ENCODE data around the gene CCDC171. TPM values are rescaled to one million over a fixed set of nuclear protein-coding genes. Genes with fewer than 3 reads are reported as not detected.

The CCDC171 gene
- 2.9 and 3.3 TPM in 2 replicates for total RNA-seq
- polyA plus RNA-seq = 0.73 and 2.2 TPM in 2 replicates

GRCh38 chr9:15552636-15553527 lies at the start of gene CCDC171:
TSS of gene CCDC171 (plus strand) at chr9:15553043. CDS start at chr9:15564089, 11,046 bp downstream.
- Histone ChIP-seq H3K79me2 (no peaks in the 10 kb centered on the region), H3K4me2 (peak within 1 kb of the TSS; percentile 87), H3K27ac (peak within 1 kb of the TSS; percentile 92), H3K9me3 (ENCODE audit: low read depth) (no peaks in the 10 kb centered on the region), H3K27me3 (peaks cover 8% of the 10 kb centered on the region), H3K9me2 (replicated peaks; ENCODE audit: insufficient read depth) (no peaks in the 10 kb centered on the region), H2AFZ (peak within 1 kb of the TSS; percentile 94), H3K36me3 (replicated peaks; ENCODE audit: insufficient read depth, low read depth) (no peaks in the 10 kb centered on the region), H3K4me3 (peak within 1 kb of the TSS; percentile 75), H4K20me1 (ENCODE audit: insufficient read depth, poor library complexity, severe bottlenecking) (no peaks in the 10 kb centered on the region), H3K4me1 (ENCODE audit: insufficient read depth) (peaks cover 3% of the 10 kb centered on the region)
- WGBS (ENCODE audit: low lambda C conversion rate, missing lambda C conversion rate) = 1% methylated on average over 56 of the region's 65 CpGs
- no peak for TF ChIP-seq EZH2 (IDR thresholded peaks at IDR 0.05; ENCODE audit: borderline replicate concordance)
- TF ChIP-seq EZH2phosphoT487 (IDR thresholded peaks at IDR 0.05; ENCODE audit: low read depth, severe bottlenecking, unreplicated experiment) = no peak
- TF ChIP-seq, protein P1, sequence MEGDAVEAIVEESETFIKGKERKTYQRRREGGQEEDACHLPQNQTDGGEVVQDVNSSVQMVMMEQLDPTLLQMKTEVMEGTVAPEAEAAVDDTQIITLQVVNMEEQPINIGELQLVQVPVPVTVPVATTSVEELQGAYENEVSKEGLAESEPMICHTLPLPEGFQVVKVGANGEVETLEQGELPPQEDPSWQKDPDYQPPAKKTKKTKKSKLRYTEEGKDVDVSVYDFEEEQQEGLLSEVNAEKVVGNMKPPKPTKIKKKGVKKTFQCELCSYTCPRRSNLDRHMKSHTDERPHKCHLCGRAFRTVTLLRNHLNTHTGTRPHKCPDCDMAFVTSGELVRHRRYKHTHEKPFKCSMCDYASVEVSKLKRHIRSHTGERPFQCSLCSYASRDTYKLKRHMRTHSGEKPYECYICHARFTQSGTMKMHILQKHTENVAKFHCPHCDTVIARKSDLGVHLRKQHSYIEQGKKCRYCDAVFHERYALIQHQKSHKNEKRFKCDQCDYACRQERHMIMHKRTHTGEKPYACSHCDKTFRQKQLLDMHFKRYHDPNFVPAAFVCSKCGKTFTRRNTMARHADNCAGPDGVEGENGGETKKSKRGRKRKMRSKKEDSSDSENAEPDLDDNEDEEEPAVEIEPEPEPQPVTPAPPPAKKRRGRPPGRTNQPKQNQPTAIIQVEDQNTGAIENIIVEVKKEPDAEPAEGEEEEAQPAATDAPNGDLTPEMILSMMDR (IDR thresholded peaks at IDR 0.05; ENCODE audit: poor library complexity) = no peak
- DNase-seq (ENCODE audit: low spot score) = peak; percentile 98

GRCh38 chr9:15505921-15506320 lies 46.9 kb upstream of the CCDC171 start:
- Histone ChIP-seq H2AFZ (no peak overlapping the region), H3K4me3 (no peak overlapping the region), H3K4me2 (no peak overlapping the region), H3K27me3 (no peaks in the 10 kb centered on the region), H3K36me3 (replicated peaks; ENCODE audit: insufficient read depth, low read depth) (no peaks in the 10 kb centered on the region), H3K4me1 (ENCODE audit: insufficient read depth) (no peaks in the 10 kb centered on the region), H3K9me3 (ENCODE audit: low read depth) (no peaks in the 10 kb centered on the region), H3K9me2 (replicated peaks; ENCODE audit: insufficient read depth) (no peaks in the 10 kb centered on the region), H3K79me2 (peaks cover 51% of the 10 kb centered on the region), H4K20me1 (ENCODE audit: insufficient read depth, poor library complexity, severe bottlenecking) (no peaks in the 10 kb centered on the region), H3K27ac (no peak overlapping the region)
- TF ChIP-seq EZH2phosphoT487 (IDR thresholded peaks at IDR 0.05; ENCODE audit: low read depth, severe bottlenecking, unreplicated experiment) (no peak), EZH2 (IDR thresholded peaks at IDR 0.05; ENCODE audit: borderline replicate concordance) (no peak)
- 96% methylated on average over 3 of the region's 3 CpGs for WGBS (ENCODE audit: low lambda C conversion rate, missing lambda C conversion rate)
- no peak for DNase-seq (ENCODE audit: low spot score)

DNA sequence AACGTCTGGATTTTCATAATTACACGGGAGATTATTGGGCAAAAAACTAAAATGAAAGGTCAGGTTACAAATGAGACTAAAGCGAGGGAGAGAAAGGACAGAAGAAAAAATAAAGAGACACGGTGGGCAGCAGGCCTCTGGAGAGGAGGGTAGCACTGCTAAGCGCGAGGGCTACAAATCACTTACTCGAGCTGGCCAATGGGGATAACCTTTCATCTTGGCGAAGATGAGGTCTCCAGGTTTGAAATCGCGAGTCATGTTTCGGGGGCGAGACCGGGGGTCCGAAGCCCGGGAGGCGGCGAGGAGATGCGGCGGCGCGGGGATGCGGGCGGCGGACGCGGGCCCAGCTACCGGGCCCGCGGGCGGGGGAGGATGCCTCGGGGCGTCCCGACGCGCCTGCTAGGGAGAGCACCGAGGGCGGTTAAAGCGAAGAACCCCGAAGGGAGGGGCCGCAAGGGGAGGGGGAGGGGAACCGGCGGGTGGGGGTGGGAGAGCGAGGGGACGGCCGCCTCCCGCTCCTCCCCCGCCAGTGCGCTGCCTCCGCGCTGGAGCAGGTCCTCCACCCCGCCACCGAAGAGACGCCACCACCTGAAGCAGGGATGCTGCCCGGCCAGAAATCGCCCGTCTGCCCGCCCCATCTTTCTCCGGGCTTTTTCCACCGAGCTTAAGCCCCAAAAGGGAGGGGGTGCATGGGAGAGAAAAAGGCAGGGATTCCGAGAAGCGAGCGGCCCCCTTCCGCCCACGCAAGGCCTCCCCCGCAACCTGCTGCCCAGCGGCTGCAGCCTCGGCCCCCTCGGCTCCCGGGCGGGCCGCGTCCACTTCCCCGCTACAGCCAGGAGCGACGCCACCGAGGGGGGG lies 42.7 kb upstream of the CCDC171 start:
- Histone ChIP-seq H3K4me2 (peak overlapping the region; percentile 80), H3K9me2 (replicated peaks; ENCODE audit: insufficient read depth) (no peaks in the 10 kb centered on the region), H3K4me3 (peak overlapping the region; percentile 98), H3K9me3 (ENCODE audit: low read depth) (no peaks in the 10 kb centered on the region), H3K79me2 (peaks cover 40% of the 10 kb centered on the region), H3K27ac (peak overlapping the region; percentile 97), H3K36me3 (replicated peaks; ENCODE audit: insufficient read depth, low read depth) (no peaks in the 10 kb centered on the region), H2AFZ (peak overlapping the region; percentile 89), H4K20me1 (ENCODE audit: insufficient read depth, poor library complexity, severe bottlenecking) (no peaks in the 10 kb centered on the region), H3K4me1 (ENCODE audit: insufficient read depth) (no peaks in the 10 kb centered on the region), H3K27me3 (no peaks in the 10 kb centered on the region)
- WGBS (ENCODE audit: low lambda C conversion rate, missing lambda C conversion rate) = 2% methylated on average over 46 of the region's 76 CpGs
- peak; percentile 57 for DNase-seq (ENCODE audit: low spot score)
- TF ChIP-seq EZH2 (IDR thresholded peaks at IDR 0.05; ENCODE audit: borderline replicate concordance) (no peak), EZH2phosphoT487 (IDR thresholded peaks at IDR 0.05; ENCODE audit: low read depth, severe bottlenecking, unreplicated experiment) (no peak)
- TF ChIP-seq, protein P1 (IDR thresholded peaks at IDR 0.05; ENCODE audit: poor library complexity) = no peak

Data from hepatocyte (in vitro differentiated cells).